ENCODE measurements around the gene CABP4.
A peak's percentile ranks its signal among the peaks of the same experiment; 100 is the strongest.

The CABP4 gene

GRCh38 chr11:67438158-67438902 lies 16.8 kb upstream of the CABP4 start:
- DNase-seq (peak; percentile 87 to 88), ATAC-seq (peak; percentile 65)
- peak overlapping the region; percentile 85 to 88 for H3K4me3 Mint-ChIP-seq
- no peaks in the 10 kb centered on the region for H3K9me3 Mint-ChIP-seq
- peak overlapping the region; percentile 83 to 95 for H3K27ac Mint-ChIP-seq
- peaks cover 84% of the 10 kb centered on the region for H3K4me1 Mint-ChIP-seq
- no peaks in the 10 kb centered on the region for H3K27me3 Mint-ChIP-seq

GRCh38 chr11:67439321-67440228 lies 15.6 kb upstream of the CABP4 start:
- DNase-seq (peak in 1 of 2 donors; percentile 45), ATAC-seq (no peak)
- peaks cover 81% of the 10 kb centered on the region for H3K4me1 Mint-ChIP-seq
- H3K27me3 Mint-ChIP-seq = no peaks in the 10 kb centered on the region
- peak overlapping the region; percentile 87 to 97 for H3K27ac Mint-ChIP-seq
- H3K4me3 Mint-ChIP-seq = peak overlapping the region; percentile 85 to 88
- H3K9me3 Mint-ChIP-seq = no peaks in the 10 kb centered on the region

- Mint-ChIP-seq H3K9me3 (no peaks in the 10 kb centered on the region), H3K4me1 (peaks cover 81% of the 10 kb centered on the region), H3K4me3 (peak overlapping the region; percentile 85 to 88), H3K27ac (peak overlapping the region; percentile 87 to 97), H3K27me3 (no peaks in the 10 kb centered on the region)
- ATAC-seq (no peak), DNase-seq (peak in 1 of 2 donors; percentile 35)
Measured at GRCh38 chr11:67440229-67441097, 14.7 kb upstream of the CABP4 start.

- Mint-ChIP-seq H3K4me3 (peak overlapping the region in 1 of 2 donors; percentile 1), H3K27me3 (no peaks in the 10 kb centered on the region), H3K27ac (no peak overlapping the region), H3K9me3 (no peaks in the 10 kb centered on the region), H3K4me1 (peaks cover 81% of the 10 kb centered on the region)
- DNase-seq = no peak
- no peak for ATAC-seq
Measured at GRCh38 chr11:67441098-67441563, 14.0 kb upstream of the CABP4 start.

GRCh38 chr11:67441731-67442351 lies 13.3 kb upstream of the CABP4 start:
- no peak for ATAC-seq
- DNase-seq = no peak
- Mint-ChIP-seq H3K4me3 (peak overlapping the region in 1 of 2 donors; percentile 89), H3K27me3 (no peaks in the 10 kb centered on the region), H3K4me1 (peaks cover 86% of the 10 kb centered on the region), H3K9me3 (no peaks in the 10 kb centered on the region), H3K27ac (no peak overlapping the region)

- Mint-ChIP-seq H3K4me1 (peaks cover 90% of the 10 kb centered on the region), H3K27me3 (no peaks in the 10 kb centered on the region), H3K4me3 (peak overlapping the region; percentile 77 to 89), H3K27ac (peak overlapping the region; percentile 88), H3K9me3 (no peaks in the 10 kb centered on the region)
- no peak for DNase-seq
- ATAC-seq = no peak
Measured at GRCh38 chr11:67442504-67443404, 12.4 kb upstream of the CABP4 start.

- Mint-ChIP-seq H3K4me1 (peaks cover 85% of the 10 kb centered on the region), H3K9me3 (no peaks in the 10 kb centered on the region), H3K27ac (peak overlapping the region; percentile 64 to 84), H3K4me3 (peak overlapping the region; percentile 86), H3K27me3 (peaks cover 7% of the 10 kb centered on the region)
- DNase-seq = no peak
- ATAC-seq = no peak
Measured at GRCh38 chr11:67445515-67445914, 9.6 kb upstream of the CABP4 start.

GRCh38 chr11:67448220-67448609 lies 6.9 kb upstream of the CABP4 start:
- Mint-ChIP-seq H3K27me3 (peaks cover 7% of the 10 kb centered on the region), H3K9me3 (no peaks in the 10 kb centered on the region), H3K27ac (peak overlapping the region; percentile 63 to 85), H3K4me1 (peaks cover 71% of the 10 kb centered on the region), H3K4me3 (no peak overlapping the region)
- DNase-seq (no peak), ATAC-seq (no peak)

- ATAC-seq (no peak), DNase-seq (no peak)
- Mint-ChIP-seq H3K27me3 (peaks cover 7% of the 10 kb centered on the region), H3K4me1 (peaks cover 65% of the 10 kb centered on the region), H3K9me3 (no peaks in the 10 kb centered on the region), H3K27ac (peak overlapping the region in 1 of 2 donors; percentile 86), H3K4me3 (peak overlapping the region in 1 of 2 donors; percentile 3)
Measured at GRCh38 chr11:67449116-67449844, 5.9 kb upstream of the CABP4 start.

GRCh38 chr11:67450796-67451657 lies 4.1 kb upstream of the CABP4 start:
- DNase-seq = no peak
- Mint-ChIP-seq H3K9me3 (no peaks in the 10 kb centered on the region), H3K4me3 (no peak overlapping the region), H3K27me3 (peaks cover 7% of the 10 kb centered on the region), H3K27ac (peak overlapping the region in 1 of 2 donors; percentile 91), H3K4me1 (peaks cover 54% of the 10 kb centered on the region)
- no peak for ATAC-seq

- H3K27me3 Mint-ChIP-seq = peaks cover 7% of the 10 kb centered on the region
- no peak overlapping the region for H3K4me3 Mint-ChIP-seq
- no peaks in the 10 kb centered on the region for H3K9me3 Mint-ChIP-seq
- H3K27ac Mint-ChIP-seq = peak overlapping the region in 1 of 2 donors; percentile 27
- no peak for ATAC-seq
- H3K4me1 Mint-ChIP-seq = peaks cover 48% of the 10 kb centered on the region
- no peak for DNase-seq
Measured at GRCh38 chr11:67451658-67451976, 3.5 kb upstream of the CABP4 start.

GRCh38 chr11:67452141-67452952 lies 2.8 kb upstream of the CABP4 start, which contains the start of gene GPR152:
Gene GPR152 (minus strand): TSS chr11:67452729. CDS start chr11:67452724, 5 bp downstream.
- peaks cover 46% of the 10 kb centered on the region for H3K4me1 Mint-ChIP-seq
- H3K4me3 Mint-ChIP-seq = no peak within 1 kb of the TSS
- ATAC-seq = no peak
- H3K27ac Mint-ChIP-seq = peak within 1 kb of the TSS in 1 of 2 donors; percentile 59
- H3K27me3 Mint-ChIP-seq = peaks cover 7% of the 10 kb centered on the region
- H3K9me3 Mint-ChIP-seq = no peaks in the 10 kb centered on the region
- no peak for DNase-seq
